NCI-H2029 treated with DMSO at 0.1 percent for 48 hours (cell line): Measurements from ENCODE around the gene RPTOR.
A peak's percentile ranks its signal among the peaks of the same experiment; 100 is the strongest.
"Not testable (repeated sequence)": the region's sequence is repeated elsewhere in the genome, so short reads cannot be mapped to it uniquely, and the experiment has no call there.

ENCODE experiments used
- DNase-seq: peaks from one replicate; lab custom pipeline; 2025; lab: John Stamatoyannopoulos, UW

RPTOR gene

DNA sequence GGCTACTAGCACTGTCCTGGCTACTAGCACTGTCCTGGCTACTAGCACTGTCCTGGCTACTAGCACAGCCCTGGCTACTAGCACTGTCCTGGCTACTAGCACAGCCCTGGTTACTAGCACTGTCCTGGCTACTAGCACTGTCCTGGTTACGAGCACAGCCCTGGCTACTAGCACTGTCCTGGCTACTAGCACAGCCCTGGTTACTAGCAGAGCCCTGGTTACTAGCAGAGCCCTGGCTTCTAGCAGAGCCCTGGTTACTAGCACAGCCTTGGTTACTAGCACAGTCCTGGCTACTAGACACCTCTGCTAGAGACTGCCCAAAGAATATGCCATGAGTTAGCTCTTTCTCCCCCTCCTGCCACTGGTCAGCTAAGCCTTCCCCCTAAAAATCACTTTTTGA lies 200.1 kb downstream of the RPTOR start:
- DNase-seq = not testable (repeated sequence)

DNA sequence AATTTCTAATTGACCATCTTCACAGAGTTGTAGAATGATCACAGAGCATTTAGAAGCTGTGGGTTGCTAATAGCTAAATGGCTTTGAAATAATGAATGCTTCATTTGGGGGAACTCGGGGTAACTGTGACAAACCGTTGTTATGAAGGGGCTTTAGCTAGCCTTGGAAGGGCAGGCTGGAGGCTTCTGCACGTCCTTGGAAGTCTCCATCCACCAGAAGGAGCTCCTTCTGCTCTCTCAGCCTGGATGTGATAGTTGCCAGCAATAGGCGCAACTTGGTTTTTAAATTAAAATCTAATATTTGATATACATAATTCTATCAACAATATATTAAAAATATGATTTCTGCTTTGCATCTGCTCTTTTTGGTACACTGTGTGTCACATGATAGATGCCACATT lies 200.5 kb downstream of the RPTOR start:
- no peak for DNase-seq

DNA sequence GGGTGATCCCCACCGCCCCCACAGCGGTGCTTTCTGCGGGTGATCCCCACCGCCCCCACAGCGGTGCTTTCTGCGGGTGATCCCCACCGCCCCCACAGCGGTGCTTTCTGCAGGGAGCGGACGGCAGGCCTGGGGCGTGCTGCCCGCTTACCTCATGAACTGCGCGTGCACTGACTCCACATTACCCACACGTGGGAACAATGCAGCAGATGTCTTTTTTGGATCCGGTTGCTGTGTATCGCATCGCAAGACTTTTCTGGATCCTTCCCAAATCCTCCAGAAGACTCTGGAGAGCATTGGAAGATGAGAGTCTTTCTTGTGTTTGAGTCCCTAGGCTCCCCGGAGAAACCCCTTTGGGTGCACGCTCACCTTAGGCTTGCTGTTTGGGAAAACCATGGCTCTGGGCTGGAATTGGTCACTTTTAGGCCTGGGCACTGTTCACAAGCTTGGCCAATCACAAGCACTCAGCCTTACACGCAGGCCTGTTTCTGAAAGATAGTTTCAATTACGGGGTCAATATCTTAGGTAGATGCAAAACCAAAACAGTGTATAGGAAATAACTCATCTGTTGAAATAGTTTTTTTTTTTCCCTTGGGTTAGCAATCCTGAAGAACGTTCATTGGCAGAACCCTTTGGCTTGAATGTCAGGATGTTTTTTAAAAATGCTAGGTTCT lies 201.8 kb downstream of the RPTOR start:
- DNase-seq = no peak

DNA sequence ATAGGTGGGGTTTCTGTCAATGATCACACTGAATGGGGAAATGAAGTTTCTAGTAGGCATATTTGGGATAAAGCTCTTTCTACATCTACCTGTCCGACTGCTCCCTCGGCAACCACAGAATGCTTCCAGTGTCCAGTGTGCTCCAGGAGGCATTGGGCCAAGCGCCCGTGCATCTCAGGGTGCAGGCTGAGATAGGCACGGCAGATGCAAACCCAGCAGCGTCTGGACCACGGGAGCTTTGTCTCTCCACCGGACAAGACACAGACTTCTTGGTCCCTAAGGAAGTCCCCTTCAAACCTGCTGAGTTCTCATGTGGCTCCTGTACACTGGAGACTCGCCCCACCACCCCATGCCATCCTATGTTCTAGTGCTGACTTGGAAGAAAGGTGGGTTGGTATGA lies 202.8 kb downstream of the RPTOR start:
- no peak for DNase-seq

DNA sequence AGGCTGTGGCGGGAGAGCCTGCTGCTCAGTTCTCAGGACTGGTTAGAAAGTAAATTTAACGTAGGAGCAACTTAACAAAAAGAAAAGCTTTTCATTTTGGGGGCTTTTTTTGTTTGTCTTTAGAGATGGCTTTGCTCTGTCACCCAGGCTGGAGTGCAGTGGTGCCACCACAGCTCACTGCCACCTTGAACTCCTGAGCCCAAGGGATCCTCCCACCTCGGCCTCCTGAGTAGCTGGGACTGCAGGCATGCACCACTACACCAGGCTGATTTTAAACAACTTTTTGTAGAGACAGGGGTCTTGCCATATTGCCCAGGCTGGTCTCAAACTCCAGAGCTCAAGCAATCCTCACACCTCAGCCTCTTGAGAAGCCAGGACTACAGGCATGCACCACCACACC lies 205.0 kb downstream of the RPTOR start:
- DNase-seq = no peak

- DNase-seq = no peak
Measured at GRCh38 chr17:80750263-80750662, 205.6 kb downstream of the RPTOR start.

GRCh38 chr17:80751070-80751945 lies 206.7 kb downstream of the RPTOR start:
- DNase-seq = no peak

- DNase-seq = no peak
Measured at GRCh38 chr17:80751946-80752581, 207.4 kb downstream of the RPTOR start.

DNA sequence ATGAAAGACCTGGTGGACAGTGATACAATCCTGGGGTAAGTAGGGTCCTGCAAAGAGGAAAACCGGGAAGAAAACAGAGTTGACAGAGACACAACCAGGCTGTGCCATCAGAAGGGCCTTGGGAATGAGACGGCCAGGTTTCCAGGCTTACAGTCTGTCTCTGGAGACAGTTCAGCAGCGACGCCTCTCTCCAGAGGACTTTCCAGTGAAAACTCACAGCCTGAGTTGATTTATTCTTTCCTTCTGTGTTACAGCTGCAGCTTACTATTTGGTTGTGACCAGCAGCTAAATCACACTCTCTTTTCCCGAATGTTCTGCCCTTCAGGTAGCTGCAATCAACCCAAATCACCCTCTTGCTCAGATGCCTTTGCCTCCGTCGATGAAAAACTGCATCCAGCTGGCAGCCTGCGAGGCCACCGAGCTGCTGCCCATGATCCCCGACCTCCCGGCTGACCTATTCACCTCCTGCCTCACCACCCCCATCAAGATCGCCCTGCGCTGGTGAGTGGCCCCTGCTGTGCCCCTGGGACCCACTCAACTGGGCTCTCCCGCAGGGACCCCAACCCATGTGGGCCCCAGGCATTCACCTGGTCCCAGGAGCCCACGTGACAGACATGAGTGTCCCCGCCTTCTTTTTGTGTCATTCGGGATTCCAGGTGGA lies 209.2 kb downstream of the RPTOR start:
- DNase-seq = no peak

DNA sequence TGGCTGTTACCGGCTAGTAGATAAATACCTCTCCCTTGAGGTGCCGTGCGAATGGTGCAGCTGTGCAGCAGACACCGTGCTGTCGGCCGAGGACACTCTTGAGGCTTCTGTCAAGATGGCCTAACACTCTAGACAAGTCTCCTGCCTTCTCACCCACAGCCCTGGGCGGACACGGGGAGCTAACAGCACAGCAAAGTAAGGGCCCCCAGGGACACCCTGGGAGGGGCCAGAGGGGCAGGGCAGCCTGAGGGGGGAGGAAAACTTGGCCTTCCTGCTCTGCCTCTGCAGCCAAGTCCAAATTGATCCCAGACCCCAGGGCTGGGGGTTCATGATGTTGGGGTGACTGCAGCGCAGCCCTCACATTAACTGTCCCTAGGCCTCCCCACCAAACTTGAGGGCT lies 210.2 kb downstream of the RPTOR start:
- no peak for DNase-seq

DNA sequence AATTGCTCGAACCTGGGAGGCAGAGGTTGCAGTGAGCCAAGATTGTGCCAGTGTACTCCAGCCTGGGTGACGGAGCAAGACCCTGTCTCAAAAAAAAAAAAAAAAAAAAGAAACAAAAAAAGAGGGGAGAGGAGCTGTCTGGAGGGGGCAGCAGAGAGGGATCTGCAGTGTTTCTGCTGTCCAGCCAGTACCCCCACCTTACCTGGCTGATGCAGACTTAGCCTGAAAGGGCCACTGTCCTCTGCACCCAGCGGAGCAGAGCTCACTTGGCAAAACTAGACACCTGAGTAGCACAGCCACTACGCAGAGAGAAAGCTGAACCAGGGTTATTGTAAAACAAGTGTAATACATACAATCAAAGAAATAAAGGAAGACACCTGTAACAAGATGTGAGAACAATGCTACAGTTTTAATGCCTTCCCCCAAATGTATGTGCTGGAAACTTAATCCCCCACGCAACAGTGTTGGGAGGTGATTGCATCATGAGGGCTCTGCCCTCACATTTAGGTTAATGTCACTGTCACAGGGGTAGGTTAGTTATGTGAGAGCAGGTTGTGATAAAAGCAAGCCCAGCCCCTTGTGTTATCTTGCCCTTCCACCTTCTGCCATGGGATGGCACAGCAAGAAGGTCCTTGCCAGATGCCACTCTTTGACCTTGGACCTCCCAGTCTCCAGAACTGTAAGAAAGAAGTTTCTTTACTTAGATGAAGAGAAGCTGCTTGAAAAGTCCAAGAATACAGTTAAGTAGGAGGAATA lies 211.2 kb downstream of the RPTOR start:
- no peak for DNase-seq

GRCh38 chr17:80758481-80759376 lies 214.1 kb downstream of the RPTOR start:
- no peak for DNase-seq

GRCh38 chr17:80759377-80759673 lies 214.7 kb downstream of the RPTOR start:
- DNase-seq = peak; percentile 12

GRCh38 chr17:80760511-80760911 lies 215.9 kb downstream of the RPTOR start:
- DNase-seq = peak; percentile 70

- DNase-seq = no peak
Measured at GRCh38 chr17:80761110-80761871, 216.7 kb downstream of the RPTOR start.

DNA sequence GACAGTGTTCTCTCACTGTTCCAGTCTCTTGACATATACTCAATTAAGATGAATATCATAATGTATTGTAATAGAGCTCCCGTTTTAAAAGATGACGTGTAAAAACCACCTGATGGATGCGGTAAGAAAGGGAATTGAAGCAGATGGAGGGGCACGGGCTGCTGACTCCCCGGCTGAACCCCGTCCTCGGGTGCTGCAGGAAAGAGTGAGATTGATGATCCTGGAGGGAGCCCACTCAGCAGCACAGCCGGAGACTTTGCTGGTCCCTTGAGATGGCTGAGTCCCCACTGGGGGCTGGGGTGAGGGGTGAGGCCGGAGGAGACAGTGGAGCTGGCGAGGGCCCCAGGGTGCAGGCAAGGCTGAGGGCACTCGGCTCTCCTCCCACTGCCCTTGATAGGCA lies 217.4 kb downstream of the RPTOR start:
- DNase-seq = no peak

DNA sequence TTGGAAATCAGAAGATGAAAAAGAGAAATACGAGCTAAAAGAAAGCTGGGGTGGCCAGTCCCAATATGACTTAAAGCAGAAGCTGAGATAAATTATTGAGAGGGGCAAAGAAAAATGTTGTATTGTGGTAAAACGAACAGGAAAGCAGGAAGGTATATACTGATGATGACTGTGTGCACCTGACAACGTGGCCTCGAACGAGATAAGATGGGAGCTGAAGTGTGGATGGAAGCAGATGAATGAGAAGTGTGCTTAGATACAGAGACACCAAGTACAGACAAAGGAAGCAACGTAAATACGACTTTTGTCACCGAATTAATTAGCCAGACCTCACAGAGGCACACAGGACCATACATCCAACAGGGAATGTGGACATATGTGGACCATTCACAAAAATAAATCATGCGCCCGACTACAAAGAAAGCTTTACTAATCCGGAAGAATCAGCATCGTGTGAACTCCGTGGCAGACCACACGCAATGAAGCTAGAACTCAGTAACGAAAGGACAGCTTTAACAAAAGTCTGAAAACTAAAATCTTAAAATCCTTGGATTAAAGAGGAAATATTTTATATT lies 218.7 kb downstream of the RPTOR start:
- no peak for DNase-seq

DNA sequence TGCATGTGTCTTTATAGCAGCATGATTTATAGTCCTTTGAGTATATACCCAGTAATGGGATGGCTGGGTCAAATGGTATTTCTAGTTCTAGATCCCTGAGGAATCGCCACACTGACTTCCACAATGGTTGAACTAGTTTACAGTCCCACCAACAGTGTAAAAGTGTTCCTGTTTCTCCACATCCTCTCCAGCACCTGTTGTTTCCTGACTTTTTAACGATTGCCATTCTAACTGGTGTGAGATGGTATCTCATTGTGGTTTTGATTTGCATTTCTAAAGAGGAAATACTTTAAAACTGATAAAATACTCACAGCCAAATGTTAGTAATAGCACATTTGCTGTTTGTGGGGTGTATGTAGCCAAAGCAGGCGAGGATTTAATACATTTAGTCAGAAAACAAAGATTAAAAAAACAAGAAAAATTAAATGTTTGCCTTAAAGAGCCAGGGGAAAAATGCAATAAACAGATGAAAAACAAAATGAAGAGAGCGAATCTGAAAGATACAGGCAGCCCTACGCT lies 220.0 kb downstream of the RPTOR start:
- not testable (repeated sequence) for DNase-seq

DNA sequence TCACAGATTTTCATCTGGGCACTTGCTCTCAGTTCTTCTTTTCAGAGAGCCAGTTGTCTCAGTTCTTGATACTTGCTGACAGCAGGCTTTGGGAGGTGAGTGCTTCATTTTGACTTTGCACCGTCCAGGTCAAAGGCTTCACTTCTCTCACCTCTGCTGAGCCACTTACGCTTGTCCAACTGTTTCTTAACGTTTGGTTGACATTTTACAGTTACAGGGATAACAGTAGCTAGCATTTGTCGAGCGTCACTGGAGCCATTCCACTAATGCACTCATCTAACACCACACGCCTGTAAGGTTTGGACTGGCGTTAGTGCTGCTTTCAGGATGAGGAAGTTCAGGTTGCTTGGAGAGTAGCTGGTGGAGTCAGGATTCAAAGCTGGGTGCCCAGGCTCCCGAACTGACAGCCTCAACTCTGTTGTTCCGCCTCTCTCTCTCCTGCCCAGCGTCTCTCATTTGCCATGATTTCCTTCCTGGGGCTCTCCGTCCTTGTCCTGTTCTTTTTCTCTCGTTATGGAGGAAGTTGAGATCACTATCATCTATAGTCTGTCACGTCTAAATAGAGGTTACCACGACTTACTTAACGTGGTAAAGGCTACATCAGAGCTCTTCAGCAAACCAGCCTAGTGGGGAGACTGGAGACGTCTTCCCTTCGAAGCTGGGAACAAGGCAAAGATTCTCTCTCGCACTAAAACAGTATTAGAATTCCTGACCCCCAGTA lies 220.8 kb downstream of the RPTOR start:
- no peak for DNase-seq
